Fibroblast of pulmonary artery (primary cell): ENCODE results near the gene PDZD2.
"Not testable (repeated sequence)": the region's sequence is repeated elsewhere in the genome, so short reads cannot be mapped to it uniquely, and the experiment has no call there.

Experiments used
- DNase-seq: peaks from one replicate; pipeline ENCODE4 v3.0.0-alpha.2; 2010; ENCODE audit warnings: low read depth
- H3K4me3 ChIP-seq: replicated peaks from 2 replicates; pipeline ENCODE4 v1.5.1; 2011; ENCODE audit warnings: low read depth, mild to moderate bottlenecking, control low read depth, low read length, moderate library complexity
- CTCF ChIP-seq: IDR thresholded peaks from 2 replicates; pipeline ENCODE4 v1.5.1; 2011; ENCODE audit warnings: mild to moderate bottlenecking, control low read depth, low read length, inconsistent platforms; ENCODE audit errors: missing control alignments

The PDZD2 gene

GRCh38 chr5:32038523-32038922 lies 399.6 kb downstream of the PDZD2 start:
- no peak for DNase-seq
- H3K4me3 ChIP-seq, result no peak overlapping the region
- TF ChIP-seq CTCF, result peak; percentile 10

- H3K4me3 ChIP-seq, DNase-seq: not testable (repeated sequence)
Measured at GRCh38 chr5:32039133-32039532, 400.2 kb downstream of the PDZD2 start.

GRCh38 chr5:32039601-32040000 lies 400.7 kb downstream of the PDZD2 start:
- DNase-seq, H3K4me3 ChIP-seq: not testable (repeated sequence)

- DNase-seq, H3K4me3 ChIP-seq: not testable (repeated sequence)
Measured at GRCh38 chr5:32040181-32040695, 401.3 kb downstream of the PDZD2 start.

GRCh38 chr5:32042551-32042961 lies 403.6 kb downstream of the PDZD2 start:
- no peak for DNase-seq
- H3K4me3 ChIP-seq, result no peak overlapping the region
- no peak for TF ChIP-seq CTCF

GRCh38 chr5:32043105-32043504 lies 404.2 kb downstream of the PDZD2 start:
- no peak for TF ChIP-seq CTCF
- no peak overlapping the region for H3K4me3 ChIP-seq
- DNase-seq, result no peak

GRCh38 chr5:32044434-32044833 lies 405.5 kb downstream of the PDZD2 start:
- DNase-seq, result no peak
- no peak overlapping the region for H3K4me3 ChIP-seq
- TF ChIP-seq CTCF, result no peak

- no peak for TF ChIP-seq CTCF
- H3K4me3 ChIP-seq, result no peak overlapping the region
- peak; percentile 46 for DNase-seq
Measured at GRCh38 chr5:32044939-32045338, 406.0 kb downstream of the PDZD2 start.

GRCh38 chr5:32047056-32047455 lies 408.1 kb downstream of the PDZD2 start:
- no peak overlapping the region for H3K4me3 ChIP-seq
- no peak for DNase-seq
- no peak for TF ChIP-seq CTCF
